Panc1 (cell line): Measurements from ENCODE around the gene CNTN4. TPM values are rescaled to one million over a fixed set of nuclear protein-coding genes. Genes with fewer than 3 reads are reported as not detected.

Source experiments
- ATAC-seq: fragments of 200-7000 bp; cut with Tn5 transposase; 2 replicates; pipeline ENCODE4 v1.9.1; 2020; ENCODE audit warnings: mild to moderate bottlenecking, moderate library complexity
- BruUV-seq: library from RNA; stranded (reverse); fragments of 400-500 nt; replicated peaks from 2 replicates; lab custom pipeline; 2021; lab: Mats Ljungman, UMichigan
- CTCF ChIA-PET: fragments of 300-600 bp; sonication (Branson Sonifier 250); formaldehyde crosslinking; loops from one replicate; lab custom pipeline; 2022; ENCODE audit warnings: antibody characterized with exemption; lab: Charles Lee
- POLR2A ChIA-PET: fragments of 300-600 bp; sonication (Branson Sonifier 250); formaldehyde crosslinking; loops from one replicate; lab custom pipeline; 2022; ENCODE audit warnings: antibody characterized with exemption; lab: Charles Lee
- DNase-seq: peaks from one replicate; pipeline ENCODE4 v3.0.0-alpha.2; 2010; ENCODE audit warnings: low read depth, low spot score
- H3K27ac ChIP-seq: 2 replicates; pipeline ENCODE4 v1.5.1; 2011; ENCODE audit warnings: mild to moderate bottlenecking, low read length, inconsistent platforms
- H3K27me3 ChIP-seq: fragments of 200-500 bp; sonication (Bioruptor generic); 2 replicates; pipeline ENCODE4 v1.6.0; 2014; ENCODE audit warnings: low read length, inconsistent platforms; ENCODE audit not compliant: control insufficient read depth, insufficient read depth
- H3K36me3 ChIP-seq: fragments of 200-500 bp; sonication (Bioruptor generic); 2 replicates; pipeline ENCODE4 v1.5.1; 2014; ENCODE audit warnings: inconsistent platforms, mild to moderate bottlenecking, low read length, moderate library complexity; ENCODE audit not compliant: control insufficient read depth, insufficient read depth
- H3K4me1 ChIP-seq: 2 replicates; pipeline ENCODE4 v1.5.1; 2011; ENCODE audit warnings: inconsistent platforms, mild to moderate bottlenecking, low read length, moderate library complexity; ENCODE audit not compliant: control insufficient read depth, insufficient read depth
- H3K4me3 ChIP-seq, 2 experiments: 2 replicates each; pipeline ENCODE4 v1.5.1; 2011 to 2012; ENCODE audit warnings: low read depth in 2 of 2, low read length in 2 of 2, mild to moderate bottlenecking in 2 of 2, inconsistent platforms in 1 of 2, moderate library complexity in 1 of 2
- H3K9me3 ChIP-seq: fragments of 200-500 bp; sonication (Bioruptor generic); 2 replicates; pipeline ENCODE4 v1.5.1; 2014; ENCODE audit warnings: low read depth, mild to moderate bottlenecking, inconsistent platforms, low read length, moderate library complexity; ENCODE audit not compliant: control insufficient read depth, insufficient read depth
- CTCF ChIP-seq: fragments of 450-650 bp; IDR thresholded peaks from 2 replicates; pipeline ENCODE4 v1.5.1; 2017; ENCODE audit warnings: mild to moderate bottlenecking
- POLR2AphosphoS5 ChIP-seq: IDR thresholded peaks from 2 replicates; pipeline ENCODE4 v1.6.1; 2012; ENCODE audit warnings: mild to moderate bottlenecking, low read depth, low read length, moderate library complexity
- SIN3A ChIP-seq: IDR thresholded peaks from 2 replicates; pipeline ENCODE4 v1.6.1; 2012; ENCODE audit warnings: low read depth, mild to moderate bottlenecking, low read length, moderate library complexity, borderline replicate concordance; ENCODE audit not compliant: insufficient read depth
- TCF7L2 ChIP-seq: IDR thresholded peaks from 2 replicates; pipeline ENCODE4 v1.6.1; 2011; ENCODE audit warnings: mild to moderate bottlenecking, low read depth, low read length, inconsistent platforms
- in situ Hi-C: cut with HindIII; loops from 2 replicates; pipeline ENCODE4 v1.10.0; 2016; ENCODE audit warnings: low sequenced_read_pairs, low pct_unique_long_range_greater_than_20kb
- intact Hi-C: fragments of 100-400 bp; cut with micrococcal nuclease; formaldehyde crosslinking; loops from one replicate; pipeline ENCODE4 v1.10.0; 2022; ENCODE audit not compliant: unreplicated experiment
- total RNA-seq: library from RNA; stranded (reverse); gene quantifications from one replicate; pipeline ENCODE4 v1.2.1, GENCODE V29; 2021; ENCODE audit not compliant: unreplicated experiment
- TF ChIP-seq, protein P1 (sequence below), 2 experiments: IDR thresholded peaks; 2 replicates each; pipeline ENCODE4 v1.6.1; 2011 to 2012; ENCODE audit warnings: low read depth in 2 of 2, control low read depth in 1 of 2, low read length in 1 of 2, mild to moderate bottlenecking in 1 of 2, moderate library complexity in 1 of 2; ENCODE audit not compliant: insufficient read depth in 1 of 2

The CNTN4 gene
- total RNA-seq, 1 experiment from 2014 or later = not detected

- Histone ChIP-seq H3K4me1 (no peaks in the 10 kb centered on the region), H3K9me3 (no peaks in the 10 kb centered on the region), H3K4me3 (no peak overlapping the region), H3K27me3 (no peaks in the 10 kb centered on the region), H3K36me3 (no peaks in the 10 kb centered on the region), H3K27ac (no peak overlapping the region)
- DNase-seq = no peak
- no TSS peak for BruUV-seq
- ChIA-PET POLR2A (no interaction called here), CTCF (no interaction called here)
- in situ Hi-C loops (no loop called here), intact Hi-C loops (no loop called here)
- no peak for ATAC-seq
- TF ChIP-seq TCF7L2 (no peak), CTCF (no peak), POLR2AphosphoS5 (no peak), SIN3A (no peak)
- TF ChIP-seq, protein P1, sequence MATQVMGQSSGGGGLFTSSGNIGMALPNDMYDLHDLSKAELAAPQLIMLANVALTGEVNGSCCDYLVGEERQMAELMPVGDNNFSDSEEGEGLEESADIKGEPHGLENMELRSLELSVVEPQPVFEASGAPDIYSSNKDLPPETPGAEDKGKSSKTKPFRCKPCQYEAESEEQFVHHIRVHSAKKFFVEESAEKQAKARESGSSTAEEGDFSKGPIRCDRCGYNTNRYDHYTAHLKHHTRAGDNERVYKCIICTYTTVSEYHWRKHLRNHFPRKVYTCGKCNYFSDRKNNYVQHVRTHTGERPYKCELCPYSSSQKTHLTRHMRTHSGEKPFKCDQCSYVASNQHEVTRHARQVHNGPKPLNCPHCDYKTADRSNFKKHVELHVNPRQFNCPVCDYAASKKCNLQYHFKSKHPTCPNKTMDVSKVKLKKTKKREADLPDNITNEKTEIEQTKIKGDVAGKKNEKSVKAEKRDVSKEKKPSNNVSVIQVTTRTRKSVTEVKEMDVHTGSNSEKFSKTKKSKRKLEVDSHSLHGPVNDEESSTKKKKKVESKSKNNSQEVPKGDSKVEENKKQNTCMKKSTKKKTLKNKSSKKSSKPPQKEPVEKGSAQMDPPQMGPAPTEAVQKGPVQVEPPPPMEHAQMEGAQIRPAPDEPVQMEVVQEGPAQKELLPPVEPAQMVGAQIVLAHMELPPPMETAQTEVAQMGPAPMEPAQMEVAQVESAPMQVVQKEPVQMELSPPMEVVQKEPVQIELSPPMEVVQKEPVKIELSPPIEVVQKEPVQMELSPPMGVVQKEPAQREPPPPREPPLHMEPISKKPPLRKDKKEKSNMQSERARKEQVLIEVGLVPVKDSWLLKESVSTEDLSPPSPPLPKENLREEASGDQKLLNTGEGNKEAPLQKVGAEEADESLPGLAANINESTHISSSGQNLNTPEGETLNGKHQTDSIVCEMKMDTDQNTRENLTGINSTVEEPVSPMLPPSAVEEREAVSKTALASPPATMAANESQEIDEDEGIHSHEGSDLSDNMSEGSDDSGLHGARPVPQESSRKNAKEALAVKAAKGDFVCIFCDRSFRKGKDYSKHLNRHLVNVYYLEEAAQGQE (IDR thresholded peaks at IDR 0.05; ENCODE audit: insufficient read depth in 1 of 2, low read depth in 2 of 2, low read length in 1 of 2) = no peak
Observed at GRCh38 chr3:2863127-2863526, 764.5 kb downstream of the CNTN4 start.

- CTCF ChIA-PET = no interaction called here
Observed at GRCh38 chr3:2869905-2870304, 771.2 kb downstream of the CNTN4 start.

More at GRCh38 chr3:2869905-2870304, 771.2 kb downstream of the CNTN4 start:
- Histone ChIP-seq H3K27me3 (no peaks in the 10 kb centered on the region), H3K4me1 (no peaks in the 10 kb centered on the region), H3K9me3 (no peaks in the 10 kb centered on the region), H3K4me3 (no peak overlapping the region), H3K27ac (no peak overlapping the region), H3K36me3 (no peaks in the 10 kb centered on the region)
- no peak for ATAC-seq
- no peak for DNase-seq
- intact Hi-C loops (no loop called here), in situ Hi-C loops (no loop called here)
- BruUV-seq = no TSS peak
- TF ChIP-seq POLR2AphosphoS5 (no peak), TCF7L2 (no peak), CTCF (no peak), SIN3A (no peak)
- TF ChIP-seq, protein P1 (IDR thresholded peaks at IDR 0.05; ENCODE audit: insufficient read depth in 1 of 2, low read depth in 2 of 2, low read length in 1 of 2) = no peak
- POLR2A ChIA-PET = no interaction called here
